HepG2 (cell line): ENCODE results near the gene ZNF22. TPM values are rescaled to one million over a fixed set of nuclear protein-coding genes. Genes with fewer than 3 reads are reported as not detected.

Source experiments
- ARNT ChIP-seq: fragments of 450-650 bp; IDR thresholded peaks from 2 replicates; pipeline ENCODE4 v1.6.1; 2017
- CENPX ChIP-seq: sonication (generic); formaldehyde crosslinking; IDR thresholded peaks from 2 replicates; pipeline ENCODE4 v1.9.0; 2021; ENCODE audit warnings: mild to moderate bottlenecking, missing genetic modification reagents, moderate library complexity
- ELF4 ChIP-seq: sonication (generic); formaldehyde crosslinking; IDR thresholded peaks from 2 replicates; pipeline ENCODE4 v1.5.0; 2020; ENCODE audit warnings: missing genetic modification reagents, mild to moderate bottlenecking, moderate library complexity, borderline replicate concordance
- EZH2 ChIP-seq: conservative IDR thresholded peaks from 2 replicates; pipeline ENCODE4 v1.6.1; 2012; ENCODE audit warnings: mild to moderate bottlenecking, low read depth, low read length, moderate library complexity
- FLYWCH1 ChIP-seq: sonication (generic); formaldehyde crosslinking; IDR thresholded peaks from 2 replicates; pipeline ENCODE4 v1.8.1; 2023; ENCODE audit warnings: mild to moderate bottlenecking, missing genetic modification reagents
- FOXK2 ChIP-seq: fragments of 450-650 bp; IDR thresholded peaks from 2 replicates; pipeline ENCODE4 v1.6.1; 2016
- FOXO1 ChIP-seq: sonication (generic); formaldehyde crosslinking; IDR thresholded peaks from 2 replicates; pipeline ENCODE4 v1.4.0; 2020; ENCODE audit warnings: missing genetic modification reagents
- MTA3 ChIP-seq: sonication (generic); formaldehyde crosslinking; IDR thresholded peaks from 2 replicates; pipeline ENCODE4 v1.4.0; 2020; ENCODE audit warnings: missing genetic modification reagents
- NCOA5 ChIP-seq: sonication (generic); formaldehyde crosslinking; IDR thresholded peaks from 2 replicates; pipeline ENCODE4 v1.4.0; 2020; ENCODE audit warnings: missing genetic modification reagents
- NFKB2 ChIP-seq: sonication (generic); formaldehyde crosslinking; IDR thresholded peaks from 2 replicates; pipeline ENCODE4 v1.4.0; 2020; ENCODE audit warnings: missing genetic modification reagents, borderline replicate concordance
- RBM22 ChIP-seq: fragments of 200-400 bp; formaldehyde crosslinking; optimal IDR thresholded peaks from 2 replicates; pipeline ENCODE3; 2017; ENCODE audit warnings: mild to moderate bottlenecking, low read length, moderate library complexity
- SNAPC5 ChIP-seq: sonication (generic); formaldehyde crosslinking; IDR thresholded peaks from 2 replicates; pipeline ENCODE4 v1.8.1; 2023; ENCODE audit warnings: mild to moderate bottlenecking, missing genetic modification reagents, borderline replicate concordance
- SOX5 ChIP-seq: IDR thresholded peaks from 2 replicates; pipeline ENCODE4 v1.6.1; 2016; ENCODE audit warnings: borderline replicate concordance
- SP1 ChIP-seq, 2 experiments: fragments of 450-650 bp in 1 of 2; sonication (generic) in 1 of 2; formaldehyde crosslinking in 1 of 2; IDR thresholded peaks; 2 replicates each; pipeline versions ENCODE4 v1.4.0 to v1.6.1; 2016 to 2020; ENCODE audit warnings: missing genetic modification reagents in 1 of 2
- TBP ChIP-seq: sonication (generic); formaldehyde crosslinking; IDR thresholded peaks from 2 replicates; pipeline ENCODE4 v1.5.0; 2020; ENCODE audit warnings: missing genetic modification reagents
- TCF12 ChIP-seq, 2 experiments: fragments of 450-650 bp in 1 of 2; sonication (generic) in 1 of 2; formaldehyde crosslinking in 1 of 2; IDR thresholded peaks; 2 replicates each; pipeline versions ENCODE4 v1.6.1 to v1.8.0; 2017 to 2022; ENCODE audit warnings: antibody characterized with exemption in 1 of 2, mild to moderate bottlenecking in 1 of 2, missing genetic modification reagents in 1 of 2, moderate library complexity in 1 of 2
- TEF ChIP-seq: sonication (generic); formaldehyde crosslinking; IDR thresholded peaks from 2 replicates; pipeline ENCODE4 v1.5.0; 2020; ENCODE audit warnings: missing genetic modification reagents
- THAP7 ChIP-seq: sonication (generic); formaldehyde crosslinking; IDR thresholded peaks from 2 replicates; pipeline ENCODE4 v1.8.1; 2023; ENCODE audit warnings: mild to moderate bottlenecking, missing genetic modification reagents
- ZNF10 ChIP-seq: sonication (generic); formaldehyde crosslinking; IDR thresholded peaks from 2 replicates; pipeline ENCODE4 v1.4.0; 2020; ENCODE audit warnings: mild to moderate bottlenecking, low read depth, missing genetic modification reagents, borderline replicate concordance
- ZNF12 ChIP-seq: sonication (generic); formaldehyde crosslinking; IDR thresholded peaks from 2 replicates; pipeline ENCODE4 v1.5.0; 2020; ENCODE audit warnings: missing genetic modification reagents
- ZNF251 ChIP-seq: sonication (generic); formaldehyde crosslinking; IDR thresholded peaks from 2 replicates; pipeline ENCODE4 v1.9.0; 2021; ENCODE audit warnings: mild to moderate bottlenecking, missing genetic modification reagents
- ZNF264 ChIP-seq: sonication (generic); formaldehyde crosslinking; IDR thresholded peaks from 2 replicates; pipeline ENCODE4 v1.4.0; 2020; ENCODE audit warnings: missing genetic modification reagents
- ZNF33A ChIP-seq: sonication (generic); formaldehyde crosslinking; IDR thresholded peaks from 2 replicates; pipeline ENCODE4 v1.5.1; 2020; ENCODE audit warnings: missing genetic modification reagents, mild to moderate bottlenecking, moderate library complexity, borderline replicate concordance
- polyA plus RNA-seq, 8 experiments: library from polyadenylated mRNA; depleted of rRNA in 3 of 8; stranded (reverse) in 7 of 8; unstranded in 1 of 8; fragments of >200 nt; fragmentation: Illumina TruSeq in 4 of 8; extraction: Trizol in 4 of 8; gene quantifications; 2 replicates each; pipeline versions ENCODE4 v1.2.1 to v1.2.3, GENCODE V29; 2011 to 2016; ENCODE audit warnings: low read depth in 4 of 8, missing spikeins in 1 of 8, mixed read lengths in 1 of 8; ENCODE audit not compliant: insufficient read depth in 1 of 8
- total RNA-seq, 5 experiments: library from RNA; depleted of rRNA; stranded (reverse); fragments of >200 nt; fragmentation: Illumina TruSeq; extraction: Trizol; gene quantifications; 2 replicates each; pipeline ENCODE4 v1.2.3, GENCODE V29; 2016; ENCODE audit warnings: low read depth in 1 of 5
- TF ChIP-seq, protein P1 (sequence below), 2 experiments: sonication (generic) in 1 of 2; formaldehyde crosslinking in 1 of 2; IDR thresholded peaks; 2 replicates each; pipeline versions ENCODE4 v1.4.0 to v1.6.1; 2018 to 2020; ENCODE audit warnings: missing genetic modification reagents in 2 of 2, borderline replicate concordance in 1 of 2, low read depth in 1 of 2, mild to moderate bottlenecking in 1 of 2, missing biosample characterization in 1 of 2
- TF ChIP-seq, protein P2 (sequence below): IDR thresholded peaks from 2 replicates; pipeline ENCODE4 v1.6.1; 2016; ENCODE audit warnings: low read depth, borderline replicate concordance

The ZNF22 gene
- total and polyA plus RNA-seq, 2 of the 13 experiments (the other 11 are each of a cell fraction or from before 2014, with no cell fraction given) = 0.40 to 1.3 TPM

GRCh38 chr10:44974628-44975430 is 25.9 kb upstream of the ZNF22 start (continued):
- TF ChIP-seq, protein P1, sequence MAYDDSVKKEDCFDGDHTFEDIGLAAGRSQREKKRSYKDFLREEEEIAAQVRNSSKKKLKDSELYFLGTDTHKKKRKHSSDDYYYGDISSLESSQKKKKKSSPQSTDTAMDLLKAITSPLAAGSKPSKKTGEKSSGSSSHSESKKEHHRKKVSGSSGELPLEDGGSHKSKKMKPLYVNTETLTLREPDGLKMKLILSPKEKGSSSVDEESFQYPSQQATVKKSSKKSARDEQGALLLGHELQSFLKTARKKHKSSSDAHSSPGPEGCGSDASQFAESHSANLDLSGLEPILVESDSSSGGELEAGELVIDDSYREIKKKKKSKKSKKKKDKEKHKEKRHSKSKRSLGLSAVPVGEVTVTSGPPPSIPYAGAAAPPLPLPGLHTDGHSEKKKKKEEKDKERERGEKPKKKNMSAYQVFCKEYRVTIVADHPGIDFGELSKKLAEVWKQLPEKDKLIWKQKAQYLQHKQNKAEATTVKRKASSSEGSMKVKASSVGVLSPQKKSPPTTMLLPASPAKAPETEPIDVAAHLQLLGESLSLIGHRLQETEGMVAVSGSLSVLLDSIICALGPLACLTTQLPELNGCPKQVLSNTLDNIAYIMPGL (CRISPR knock-in tag; IDR thresholded peaks at IDR 0.05; ENCODE audit: borderline replicate concordance in 1 of 2, low read depth in 1 of 2) = peak in 1 of 2 experiments; percentile 64; a peak in 1 of 4 replicates
- no peak for TF ChIP-seq TEF
- no peak for TF ChIP-seq ZNF33A (CRISPR knock-in tag)
- TF ChIP-seq ZNF12 (CRISPR knock-in tag) = no peak
- TF ChIP-seq CENPX (CRISPR knock-in tag) = no peak
- TF ChIP-seq ZNF264 = no peak; the same call in 1 of the 2 replicates
- TF ChIP-seq ARNT = no peak
- peak; percentile 31; the same call in 1 of the 2 replicates for TF ChIP-seq FOXO1 (CRISPR knock-in tag)
- TF ChIP-seq TBP = no peak
- TF ChIP-seq, protein P2, sequence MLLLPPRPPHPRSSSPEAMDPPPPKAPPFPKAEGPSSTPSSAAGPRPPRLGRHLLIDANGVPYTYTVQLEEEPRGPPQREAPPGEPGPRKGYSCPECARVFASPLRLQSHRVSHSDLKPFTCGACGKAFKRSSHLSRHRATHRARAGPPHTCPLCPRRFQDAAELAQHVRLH (CRISPR knock-in tag) = no peak
- TF ChIP-seq FLYWCH1 = no peak
- TF ChIP-seq ZNF10 (CRISPR knock-in tag) = no peak
- peak; percentile 52 for TF ChIP-seq RBM22
- TF ChIP-seq THAP7 = no peak
- no peak for TF ChIP-seq FOXK2
- TF ChIP-seq MTA3 (CRISPR knock-in tag) = no peak
- no peak for TF ChIP-seq SP1 (IDR thresholded peaks at IDR 0.05)
- TF ChIP-seq SP1 (CRISPR knock-in tag; IDR thresholded peaks at IDR 0.05) = no peak; the same call in 1 of the 2 replicates
- no peak for TF ChIP-seq EZH2
- no peak for TF ChIP-seq NCOA5 (CRISPR knock-in tag)
- peak; percentile 45; the same call in 1 of the 2 replicates for TF ChIP-seq SOX5 (CRISPR knock-in tag)
- no peak for TF ChIP-seq TCF12 (IDR thresholded peaks at IDR 0.05)
- TF ChIP-seq TCF12 (CRISPR knock-in tag; IDR thresholded peaks at IDR 0.05) = 0 out of 2 replicates have a peak, but pooled peaks have one; percentile 53
- TF ChIP-seq ZNF251 (CRISPR knock-in tag) = no peak
- no peak for TF ChIP-seq ELF4 (CRISPR knock-in tag)
- TF ChIP-seq SNAPC5 = no peak
- TF ChIP-seq NFKB2 = no peak; the same call in 1 of the 2 replicates
